Choroid plexus epithelial cell (primary cell): ENCODE results near the gene HS6ST2.

ENCODE experiments used
- DNase-seq: peaks from one replicate; pipeline ENCODE4 v3.0.0-alpha.2; 2010; ENCODE audit warnings: low read depth
- H3K4me3 ChIP-seq: 2 replicates; pipeline ENCODE4 v1.5.1; 2011; ENCODE audit warnings: low read depth, mild to moderate bottlenecking, control low read depth, low read length, moderate library complexity
- TF ChIP-seq, protein P1 (sequence below): conservative IDR thresholded peaks from 2 replicates; pipeline ENCODE4 v1.5.1; 2011; ENCODE audit warnings: low read depth, mild to moderate bottlenecking, control low read depth, inconsistent platforms, low read length, moderate library complexity

HS6ST2 gene

DNA sequence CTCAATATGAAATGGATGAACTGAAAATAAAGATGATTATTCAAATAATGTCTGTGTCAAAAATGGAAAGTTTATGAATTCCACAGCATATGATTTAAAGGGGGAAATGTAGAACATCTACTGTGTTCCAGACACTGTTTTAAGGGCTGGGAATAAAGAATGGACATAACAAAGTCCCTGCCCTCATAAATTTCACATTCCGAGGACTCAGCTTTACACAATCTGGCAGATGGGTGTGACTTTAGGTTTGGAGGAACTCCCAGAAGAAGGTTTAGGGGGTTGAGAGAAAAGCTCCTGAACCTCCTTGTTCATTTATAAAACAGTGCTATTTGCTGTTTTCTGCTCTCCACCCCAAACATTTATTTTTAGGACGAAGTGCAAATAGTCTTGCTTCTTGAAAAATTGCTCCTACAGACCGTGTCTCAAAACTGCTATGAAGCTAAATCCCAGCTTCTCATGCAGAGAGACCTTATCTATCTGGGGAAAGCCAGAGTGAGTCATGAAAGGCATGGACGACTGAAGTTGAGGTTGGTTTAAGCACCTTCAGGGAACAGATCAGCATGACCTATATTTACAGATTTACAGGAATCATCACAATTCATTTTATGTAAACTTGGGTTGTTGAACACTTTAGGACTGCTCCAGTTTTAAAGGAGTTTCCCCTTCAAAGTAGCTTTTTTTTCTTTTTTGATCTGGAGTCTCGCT, 184.3 kb downstream of the HS6ST2 start:
- TF ChIP-seq, protein P1, sequence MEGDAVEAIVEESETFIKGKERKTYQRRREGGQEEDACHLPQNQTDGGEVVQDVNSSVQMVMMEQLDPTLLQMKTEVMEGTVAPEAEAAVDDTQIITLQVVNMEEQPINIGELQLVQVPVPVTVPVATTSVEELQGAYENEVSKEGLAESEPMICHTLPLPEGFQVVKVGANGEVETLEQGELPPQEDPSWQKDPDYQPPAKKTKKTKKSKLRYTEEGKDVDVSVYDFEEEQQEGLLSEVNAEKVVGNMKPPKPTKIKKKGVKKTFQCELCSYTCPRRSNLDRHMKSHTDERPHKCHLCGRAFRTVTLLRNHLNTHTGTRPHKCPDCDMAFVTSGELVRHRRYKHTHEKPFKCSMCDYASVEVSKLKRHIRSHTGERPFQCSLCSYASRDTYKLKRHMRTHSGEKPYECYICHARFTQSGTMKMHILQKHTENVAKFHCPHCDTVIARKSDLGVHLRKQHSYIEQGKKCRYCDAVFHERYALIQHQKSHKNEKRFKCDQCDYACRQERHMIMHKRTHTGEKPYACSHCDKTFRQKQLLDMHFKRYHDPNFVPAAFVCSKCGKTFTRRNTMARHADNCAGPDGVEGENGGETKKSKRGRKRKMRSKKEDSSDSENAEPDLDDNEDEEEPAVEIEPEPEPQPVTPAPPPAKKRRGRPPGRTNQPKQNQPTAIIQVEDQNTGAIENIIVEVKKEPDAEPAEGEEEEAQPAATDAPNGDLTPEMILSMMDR, result no peak
- peak; percentile 10 for DNase-seq
- H3K4me3 ChIP-seq, result no peak overlapping the region

GRCh38 chrX:132769609-132770008, 188.8 kb downstream of the HS6ST2 start:
- H3K4me3 ChIP-seq, result no peak overlapping the region
- TF ChIP-seq, protein P1, result no peak
- DNase-seq, result no peak

GRCh38 chrX:132766452-132766851, 192.0 kb downstream of the HS6ST2 start:
- TF ChIP-seq, protein P1, result no peak
- DNase-seq, result no peak
- no peak overlapping the region for H3K4me3 ChIP-seq

- no peak overlapping the region for H3K4me3 ChIP-seq
- DNase-seq, result no peak
- TF ChIP-seq, protein P1, result no peak
Observed at GRCh38 chrX:132763528-132763927, 194.9 kb downstream of the HS6ST2 start.

DNA sequence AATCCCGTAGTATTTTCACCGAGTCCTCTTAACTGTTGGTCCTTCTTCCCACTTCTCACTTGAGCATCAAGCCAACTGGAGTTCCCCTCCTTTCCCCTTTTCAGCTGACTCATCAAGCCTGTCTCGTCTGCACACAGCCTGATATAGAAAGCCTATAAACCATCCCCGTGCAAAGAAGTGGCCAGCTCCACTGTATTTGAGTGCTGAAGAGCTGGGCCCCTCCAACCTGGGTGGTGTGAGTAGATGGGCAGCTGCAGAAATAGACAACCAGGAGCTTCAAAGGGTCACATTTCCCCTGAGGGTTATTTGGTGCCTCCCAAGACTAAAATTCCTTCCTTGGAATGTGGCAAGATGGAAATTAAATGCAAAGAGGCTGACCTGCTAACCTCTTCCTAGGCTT, 199.7 kb downstream of the HS6ST2 start:
- no peak overlapping the region for H3K4me3 ChIP-seq
- TF ChIP-seq, protein P1, result no peak
- no peak for DNase-seq

DNA sequence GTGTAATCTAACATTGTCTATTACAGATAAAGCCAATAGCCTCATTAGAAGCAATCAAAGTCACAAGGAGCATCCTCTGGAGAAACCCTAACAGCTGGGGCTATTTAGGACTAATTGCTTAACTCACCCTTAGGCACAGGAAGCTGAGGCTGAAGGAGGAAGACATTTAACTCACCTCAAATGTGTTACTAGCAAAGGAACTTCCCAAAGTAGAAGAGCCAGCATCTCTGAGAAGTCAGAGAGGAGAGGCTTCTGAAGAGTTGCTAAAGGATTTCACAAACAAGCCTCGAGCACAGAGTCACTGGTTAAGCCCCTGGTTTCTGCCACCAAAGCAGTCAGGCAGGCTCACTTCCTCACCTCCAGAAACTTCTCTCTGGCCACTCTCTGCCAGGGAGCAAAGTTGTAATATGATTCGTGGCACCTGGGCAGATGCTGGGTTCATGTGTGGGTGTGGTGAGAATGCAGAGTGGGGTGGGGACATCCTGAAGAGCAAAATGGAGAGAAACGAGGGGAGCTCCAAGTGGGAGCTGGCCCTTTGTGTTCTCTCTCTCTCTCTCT, 201.3 kb downstream of the HS6ST2 start:
- TF ChIP-seq, protein P1, result no peak
- no peak for DNase-seq
- H3K4me3 ChIP-seq, result no peak overlapping the region

DNA sequence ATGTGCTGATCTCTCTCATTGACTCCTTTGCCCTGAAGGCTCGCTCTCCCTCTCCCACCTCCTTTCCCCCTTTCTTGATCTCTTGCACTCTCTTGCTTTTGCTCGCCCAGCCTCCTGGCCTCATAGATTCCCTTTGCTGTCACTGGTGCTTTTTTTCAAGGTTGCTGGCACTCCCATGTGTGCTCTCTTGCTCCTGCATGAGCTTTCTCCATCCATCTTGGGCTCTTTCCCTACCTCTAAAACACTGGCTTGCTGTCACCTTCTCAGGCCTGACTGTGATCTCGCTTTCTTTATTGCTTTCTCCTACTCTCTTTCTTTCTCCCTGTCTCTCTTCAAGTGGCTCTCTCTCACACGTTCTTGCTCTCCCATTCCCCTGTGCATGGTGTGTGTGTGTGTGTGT, 202.0 kb downstream of the HS6ST2 start:
- no peak overlapping the region for H3K4me3 ChIP-seq
- no peak for DNase-seq
- TF ChIP-seq, protein P1, result no peak
